Measurements from ENCODE around the gene SAMSN1. TPM values are rescaled to one million over a fixed set of nuclear protein-coding genes. Genes with fewer than 3 reads are reported as not detected.

Gene SAMSN1
- total and polyA plus RNA-seq, 2 experiments from 2014 or later, result 3.2 to 5.4 TPM

GRCh38 chr21:14535702-14536101 is 10.4 kb downstream of the SAMSN1 start (continued):
- no peak for TF ChIP-seq CREB1 (CRISPR knock-in tag; IDR thresholded peaks at IDR 0.05; ENCODE audit: low read depth)
- TF ChIP-seq STAT1 (IDR thresholded peaks at IDR 0.05; ENCODE audit: unreplicated experiment), result no peak
- no peak for TF ChIP-seq EZH2phosphoT487 (IDR thresholded peaks at IDR 0.05; ENCODE audit: unreplicated experiment)
- no peak for TF ChIP-seq NANOG (IDR thresholded peaks at IDR 0.05; ENCODE audit: borderline replicate concordance)
- no peak for TF ChIP-seq ZNF331 (CRISPR knock-in tag; IDR thresholded peaks at IDR 0.05; ENCODE audit: low read depth)

- ATAC-seq, result no peak
- DNase-seq (ENCODE audit: low spot score), result no peak
- no peaks in the 10 kb centered on the region for H3K27me3 Mint-ChIP-seq (ENCODE audit: insufficient read depth, low read depth, poor library complexity)
- peaks cover 8% of the 10 kb centered on the region; the same call in 2 of the 3 replicates for H3K9me3 Mint-ChIP-seq
- peaks cover 3% of the 10 kb centered on the region; the same call in 1 of the 3 replicates for H3K36me3 Mint-ChIP-seq (ENCODE audit: low read depth)
- H3K4me3 Mint-ChIP-seq, result no peak overlapping the region
- Histone ChIP-seq H2AFZ (no peak overlapping the region), H3K27me3 (ENCODE audit: insufficient read depth) (no peaks in the 10 kb centered on the region), H4K20me1 (replicated peaks; ENCODE audit: insufficient read depth) (no peaks in the 10 kb centered on the region), H3K4me1 (ENCODE audit: insufficient read depth) (no peaks in the 10 kb centered on the region), H3K4me2 (no peak overlapping the region), H3K4me3 (no peak overlapping the region), H3F3A (replicated peaks; ENCODE audit: low read depth) (no peaks in the 10 kb centered on the region), H3K27ac (ENCODE audit: low read depth) (no peak overlapping the region), H3K79me2 (replicated peaks; ENCODE audit: insufficient read depth) (no peaks in the 10 kb centered on the region), H3K9me2 (ENCODE audit: insufficient read depth) (no peaks in the 10 kb centered on the region; the same call in 1 of the 2 replicates), H3K36me3 (ENCODE audit: insufficient read depth) (no peaks in the 10 kb centered on the region)
- no peak overlapping the region for H3K27ac Mint-ChIP-seq
- TF ChIP-seq ZNF114 (CRISPR knock-in tag; IDR thresholded peaks at IDR 0.05) (no peak), CTCF (conservative IDR thresholded peaks at IDR 0.05; ENCODE audit: low read depth in 2 of 2) (no peak), STAT1 (IDR thresholded peaks at IDR 0.05; ENCODE audit: unreplicated experiment) (no peak), EZH2 (IDR thresholded peaks at IDR 0.05; ENCODE audit: low read depth, unreplicated experiment) (no peak), JUNB (IDR thresholded peaks at IDR 0.05; ENCODE audit: unreplicated experiment) (no peak), NANOG (IDR thresholded peaks at IDR 0.05; ENCODE audit: borderline replicate concordance) (no peak), ZNF462 (CRISPR knock-in tag; IDR thresholded peaks at IDR 0.05) (no peak)
- no peaks in the 10 kb centered on the region for H3K4me1 Mint-ChIP-seq
Observed at GRCh38 chr21:14533499-14534428, 12.4 kb downstream of the SAMSN1 start.
